Pulmonary artery endothelial cell (primary cell): ENCODE measurements around the gene FSTL4. TPM values are rescaled to one million over a fixed set of nuclear protein-coding genes. Genes with fewer than 3 reads are reported as not detected.

Experiments used
- DNase-seq: peaks from one replicate; pipeline ENCODE4 v3.0.0-alpha.2; 2011; ENCODE audit warnings: low read depth, low spot score
- total RNA-seq: library from RNA; depleted of rRNA; stranded (reverse); fragments of >200 nt; gene quantifications from 2 replicates; pipeline ENCODE4 v1.2.3, GENCODE V29; 2014

The FSTL4 gene
- total RNA-seq, 1 donor from 2014 or later = not detected

DNA sequence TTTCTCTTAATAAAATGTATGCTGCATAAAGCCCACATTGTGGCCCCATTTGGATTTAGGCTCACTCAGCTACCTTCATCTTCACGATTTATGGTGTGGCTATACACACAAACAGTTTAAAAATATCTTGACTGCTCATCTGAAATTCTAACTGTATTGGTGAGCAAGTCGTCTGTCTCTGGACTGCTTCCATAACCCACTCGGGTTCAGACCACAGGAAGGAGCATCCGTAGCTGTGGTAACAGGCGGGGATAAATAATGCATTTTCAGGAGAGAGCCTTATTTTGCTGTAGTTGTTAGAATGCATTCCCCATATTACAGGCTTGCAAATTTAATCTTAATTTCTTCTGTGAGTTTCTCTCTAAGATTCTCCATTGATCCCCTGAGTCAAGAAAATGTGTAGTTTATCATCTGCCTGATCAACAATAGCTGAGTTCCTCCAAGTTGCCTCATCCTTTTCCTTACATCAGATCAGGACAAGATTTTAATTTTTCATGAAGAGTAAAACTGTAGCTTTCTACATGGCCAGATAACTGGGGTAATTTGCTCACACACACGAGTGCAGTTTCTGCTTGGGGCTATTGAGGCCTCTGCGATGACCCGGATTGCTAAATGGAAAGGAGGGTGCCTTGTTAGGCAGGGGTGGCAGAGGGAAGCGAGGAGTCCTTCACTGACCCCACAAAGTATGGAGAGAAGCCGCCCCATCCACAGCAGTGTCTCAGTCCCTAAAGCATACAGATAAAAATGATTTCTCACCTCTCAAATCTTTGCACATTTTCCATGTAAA is 133.9 kb downstream of the FSTL4 start:
- no peak for DNase-seq

DNA sequence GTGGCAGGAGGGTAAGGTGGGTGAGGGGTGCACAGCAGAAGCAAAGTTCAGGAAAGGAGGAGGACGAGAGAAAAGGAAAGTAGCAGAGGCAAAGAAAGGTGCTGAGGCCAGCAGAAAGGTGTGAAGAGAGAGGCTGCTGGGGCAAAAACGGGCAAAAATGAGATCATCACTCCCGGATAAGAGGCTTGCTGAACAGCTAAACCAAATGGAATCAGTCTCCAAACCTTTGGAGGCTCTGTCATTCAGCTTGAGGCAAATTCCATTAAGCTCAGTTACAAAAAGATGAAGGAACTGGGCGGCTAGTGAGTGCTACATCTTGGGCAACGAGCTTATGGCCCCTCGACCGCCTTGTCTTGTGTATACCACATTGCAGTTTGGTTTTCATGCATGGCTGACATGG is 136.4 kb downstream of the FSTL4 start:
- DNase-seq = no peak

DNA sequence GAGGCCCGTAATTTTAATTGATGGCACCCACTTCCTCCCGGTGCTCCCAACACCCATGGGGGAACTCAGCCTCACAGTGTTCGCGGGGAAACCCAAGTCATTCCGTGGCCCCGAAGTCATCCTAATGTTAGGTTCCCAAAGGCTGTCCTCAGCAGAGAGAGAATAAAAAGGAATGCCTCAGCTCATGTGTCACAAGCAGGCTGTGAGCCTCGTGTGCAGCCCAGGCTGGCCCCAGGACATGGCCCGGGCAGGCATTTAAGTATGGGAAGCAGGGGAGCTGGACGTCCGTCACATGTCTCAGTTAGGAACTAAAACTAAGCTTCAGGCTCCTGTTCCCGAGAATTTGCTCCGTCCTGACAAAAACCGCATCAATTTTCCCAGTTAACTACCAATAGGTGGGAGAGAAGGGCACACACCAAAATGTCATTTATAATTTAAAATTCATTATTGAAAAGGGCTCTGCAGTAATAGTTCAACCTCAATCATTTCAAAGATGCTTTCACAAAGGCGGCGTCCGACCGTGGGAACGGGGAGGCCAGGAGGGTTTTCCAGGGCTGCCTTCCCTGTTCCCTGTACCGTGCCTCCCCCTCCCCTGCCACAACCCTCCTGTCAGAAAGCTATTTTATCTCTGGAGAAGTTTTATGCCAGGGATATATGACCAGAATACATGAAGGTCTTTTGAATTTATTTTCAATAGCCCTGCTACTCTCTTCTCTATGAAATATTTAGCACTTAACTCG is 137.3 kb downstream of the FSTL4 start:
- DNase-seq = no peak

DNA sequence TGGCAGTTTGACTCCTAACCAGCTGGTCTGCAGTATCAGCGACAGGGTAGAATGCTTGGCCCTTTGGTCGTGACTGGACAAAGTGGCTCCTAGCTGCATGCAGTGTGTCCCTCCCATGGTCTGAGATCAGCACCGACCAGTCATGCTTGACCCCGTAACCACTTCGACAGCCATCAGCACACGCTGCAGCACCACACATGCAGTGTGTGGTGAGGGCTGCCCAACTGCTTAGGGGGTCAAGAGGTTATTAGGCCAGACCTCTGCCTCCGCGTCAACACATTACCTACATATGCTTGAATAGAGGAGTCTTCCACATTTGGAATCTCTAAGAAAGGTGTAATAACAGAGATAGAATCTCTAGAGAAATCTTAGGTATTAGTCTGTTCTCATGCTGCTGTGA is 139.1 kb downstream of the FSTL4 start:
- no peak for DNase-seq

DNA sequence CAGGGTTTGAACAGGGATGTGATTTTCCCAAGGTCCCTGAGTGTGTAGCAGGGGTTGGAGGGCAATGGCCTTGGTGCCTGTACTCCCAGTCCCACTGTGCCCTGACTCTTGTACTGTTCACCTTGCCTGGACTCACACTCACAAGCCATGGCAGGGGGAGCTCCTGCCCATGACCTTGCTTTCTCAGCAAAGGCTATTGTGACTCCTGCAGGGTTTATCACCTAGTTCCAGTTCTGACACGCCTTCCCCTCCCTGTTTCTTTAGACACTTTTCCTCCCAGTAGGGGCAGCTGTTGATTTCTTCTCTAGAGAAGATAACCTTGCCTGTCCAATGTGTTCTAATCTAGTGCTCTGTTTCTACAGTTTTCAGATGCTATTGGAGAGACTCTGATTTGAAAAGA is 139.5 kb downstream of the FSTL4 start:
- no peak for DNase-seq

GRCh38 chr5:133471699-133472098 is 140.6 kb downstream of the FSTL4 start:
- DNase-seq = no peak

- no peak for DNase-seq
These were observed 141.5 kb downstream of the FSTL4 start for GRCh38 chr5:133470841-133471240.

GRCh38 chr5:133469846-133470245 is 142.5 kb downstream of the FSTL4 start:
- DNase-seq = no peak

GRCh38 chr5:133469252-133469651 is 143.1 kb downstream of the FSTL4 start:
- DNase-seq = no peak

GRCh38 chr5:133468596-133468995 is 143.7 kb downstream of the FSTL4 start:
- DNase-seq = no peak

DNA sequence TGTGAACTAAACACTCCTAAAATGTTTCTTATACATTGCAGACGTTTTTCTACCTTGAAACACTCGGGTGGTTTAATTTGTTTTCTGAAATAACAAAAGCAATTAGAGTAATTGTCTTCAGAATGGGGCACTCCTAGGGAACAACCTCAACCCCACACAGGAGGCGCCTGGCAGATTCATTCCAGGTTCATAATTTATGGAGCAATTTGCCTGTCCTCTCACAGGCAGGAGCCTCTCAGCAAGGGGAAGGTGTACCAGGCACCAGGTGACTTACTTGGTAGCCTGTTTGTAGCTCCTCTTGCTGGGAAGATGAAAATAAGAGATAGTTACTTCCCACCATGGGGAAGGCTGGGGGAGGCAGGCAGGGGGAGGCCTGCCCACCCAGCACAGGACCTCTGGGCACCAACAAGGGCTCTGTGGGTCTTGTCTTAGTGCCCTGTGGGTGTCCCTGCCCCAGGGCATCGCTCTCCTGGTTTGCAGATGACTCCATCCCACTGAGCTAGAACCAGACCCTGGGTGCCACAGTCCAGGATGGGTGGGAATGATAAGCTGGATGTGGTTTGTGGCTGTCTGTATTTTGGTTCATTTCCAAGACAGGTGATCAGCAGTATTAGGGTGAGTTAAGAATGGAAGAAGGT is 144.4 kb downstream of the FSTL4 start:
- no peak for DNase-seq

DNA sequence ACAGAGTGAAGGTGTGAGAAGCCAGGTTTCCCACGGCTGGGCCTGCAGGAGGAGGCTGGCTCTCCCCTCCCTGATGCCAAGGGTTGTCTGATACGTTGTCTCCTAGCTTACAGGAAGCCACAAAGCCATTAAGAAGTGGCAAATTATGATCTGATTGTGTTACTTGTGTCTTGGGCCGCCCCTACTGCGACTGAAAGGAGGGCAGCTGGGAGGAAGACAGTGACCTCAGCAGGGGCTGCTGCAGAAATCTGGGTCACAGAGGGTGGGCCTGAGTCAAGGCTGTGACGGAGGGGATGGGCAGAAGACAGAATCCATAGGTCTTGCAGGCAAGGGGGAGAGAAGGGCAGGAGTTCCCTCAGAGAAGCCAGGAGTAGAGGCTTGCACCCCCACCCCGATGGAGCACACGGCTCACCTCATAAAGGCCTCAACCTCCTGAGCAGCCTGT is 145.0 kb downstream of the FSTL4 start:
- DNase-seq = no peak

- no peak for DNase-seq
These were observed 145.6 kb downstream of the FSTL4 start for GRCh38 chr5:133466556-133467334.

- DNase-seq = no peak
These were observed 148.3 kb downstream of the FSTL4 start for GRCh38 chr5:133464013-133464412.

DNA sequence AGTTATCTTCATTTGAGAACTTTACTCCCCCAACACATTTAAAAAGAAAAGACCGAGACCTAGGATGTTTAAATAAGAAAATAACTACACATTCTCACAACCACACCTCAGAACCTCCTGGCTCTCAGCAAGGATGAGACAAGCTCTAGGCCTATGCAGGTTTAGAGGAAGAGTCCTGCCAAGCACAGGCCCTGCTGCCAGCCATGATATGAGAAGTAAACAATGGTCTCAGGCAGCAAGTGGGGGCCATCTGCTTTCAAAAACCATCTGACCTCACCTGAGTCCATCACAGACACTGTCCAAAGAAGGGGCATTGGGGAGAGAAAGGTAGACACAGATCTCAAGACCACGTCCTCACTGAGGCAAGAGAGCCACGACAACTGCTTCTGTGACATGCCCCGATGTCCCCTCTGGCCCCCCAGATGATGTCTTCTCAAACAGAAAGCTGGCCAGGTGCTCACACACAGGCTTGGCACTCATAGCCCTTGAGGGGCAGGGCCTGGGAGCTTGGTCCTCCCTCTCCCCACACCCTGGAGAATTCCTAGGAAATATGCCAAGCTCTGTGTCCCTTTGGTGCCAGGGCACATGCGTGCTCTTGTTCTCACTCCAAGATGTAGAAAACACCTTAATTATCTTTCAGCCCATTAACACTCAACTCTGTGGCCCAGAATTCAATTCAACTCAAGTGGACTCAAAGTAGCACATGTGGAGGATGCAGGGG is 150.4 kb downstream of the FSTL4 start:
- DNase-seq = no peak

- no peak for DNase-seq
These were observed 152.1 kb downstream of the FSTL4 start for GRCh38 chr5:133460172-133460758.

GRCh38 chr5:133459474-133460160 is 152.7 kb downstream of the FSTL4 start:
- DNase-seq = no peak

DNA sequence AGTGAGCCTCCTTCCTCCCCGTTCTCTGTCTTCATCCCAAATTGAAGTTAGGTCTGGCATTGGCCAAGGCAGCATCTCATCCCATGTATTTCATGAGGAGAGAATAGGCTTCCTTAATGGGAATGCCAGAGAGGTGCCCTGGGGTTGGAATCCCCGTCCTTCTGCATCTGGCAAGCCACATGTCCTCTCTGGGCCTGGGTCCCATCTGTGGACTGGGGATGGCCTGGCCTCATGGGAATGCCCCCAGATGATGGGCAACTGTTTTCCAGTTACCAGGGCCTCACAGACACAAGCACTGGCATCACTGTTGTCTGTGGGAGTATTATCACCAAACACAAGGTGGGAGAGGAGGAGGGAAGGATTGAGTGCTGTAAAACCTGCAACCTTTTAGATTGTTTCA is 153.9 kb downstream of the FSTL4 start:
- no peak for DNase-seq

GRCh38 chr5:133457439-133458355 is 154.6 kb downstream of the FSTL4 start:
- no peak for DNase-seq
